Osteoblast (primary cell): ENCODE results near the gene RCOR2. TPM values are rescaled to one million over a fixed set of nuclear protein-coding genes. Genes with fewer than 3 reads are reported as not detected.

ENCODE experiments used
- DNase-seq: peaks from one replicate; pipeline ENCODE4 v3.0.0; 2011; ENCODE audit warnings: low spot score, mixed read lengths; ENCODE audit not compliant: insufficient read length; ENCODE audit errors: missing footprints
- H2AFZ ChIP-seq: 2 replicates; pipeline ENCODE4 v1.6.0; 2011; ENCODE audit warnings: mild to moderate bottlenecking, low read length
- H3K27ac ChIP-seq: 2 replicates; pipeline ENCODE4 v1.5.1; 2011; ENCODE audit warnings: mild to moderate bottlenecking, low read depth, low read length, moderate library complexity
- H3K27me3 ChIP-seq: 2 replicates; pipeline ENCODE4 v1.6.0; 2012; ENCODE audit warnings: mild to moderate bottlenecking, control low read depth, inconsistent platforms, low read length, moderate library complexity; ENCODE audit not compliant: insufficient read depth
- H3K36me3 ChIP-seq: 2 replicates; pipeline ENCODE4 v1.5.1; 2011; ENCODE audit warnings: mild to moderate bottlenecking, low read length, control low read depth, moderate library complexity; ENCODE audit not compliant: insufficient read depth
- H3K4me1 ChIP-seq: 2 replicates; pipeline ENCODE4 v1.5.1; 2011; ENCODE audit warnings: mild to moderate bottlenecking, low read length, control low read depth, moderate library complexity; ENCODE audit not compliant: insufficient read depth
- H3K4me2 ChIP-seq: 2 replicates; pipeline ENCODE4 v1.6.0; 2011; ENCODE audit warnings: mild to moderate bottlenecking, low read length; ENCODE audit not compliant: insufficient read depth
- H3K4me3 ChIP-seq: fragments of 200-600 bp; sonication (generic); 3 replicates; pipeline ENCODE4 v1.5.1; 2012; ENCODE audit warnings: mild to moderate bottlenecking, low read length, inconsistent platforms; ENCODE audit not compliant: insufficient read depth
- H3K79me2 ChIP-seq: 2 replicates; pipeline ENCODE4 v1.6.0; 2012; ENCODE audit warnings: mild to moderate bottlenecking, low read length, control low read depth, inconsistent platforms; ENCODE audit not compliant: insufficient read depth
- H3K9me3 ChIP-seq: 2 replicates; pipeline ENCODE4 v1.5.1; 2011; ENCODE audit warnings: low read depth, low read length, control low read depth
- H4K20me1 ChIP-seq: 2 replicates; pipeline ENCODE4 v1.6.0; 2012; ENCODE audit warnings: mild to moderate bottlenecking, low read length, control low read depth; ENCODE audit not compliant: insufficient read depth
- total RNA-seq: library from RNA; depleted of rRNA; stranded (reverse); fragments of >200 nt; gene quantifications from 2 replicates; pipeline ENCODE4 v1.2.3, GENCODE V29; 2012
- TF ChIP-seq, protein P1 (sequence below): IDR thresholded peaks from 2 replicates; pipeline ENCODE4 v1.5.1; 2011; ENCODE audit warnings: mild to moderate bottlenecking, low read depth, low read length, moderate library complexity; ENCODE audit errors: extremely low read depth

The RCOR2 gene
- total RNA-seq, 1 donor: under 0.01 TPM

DNA sequence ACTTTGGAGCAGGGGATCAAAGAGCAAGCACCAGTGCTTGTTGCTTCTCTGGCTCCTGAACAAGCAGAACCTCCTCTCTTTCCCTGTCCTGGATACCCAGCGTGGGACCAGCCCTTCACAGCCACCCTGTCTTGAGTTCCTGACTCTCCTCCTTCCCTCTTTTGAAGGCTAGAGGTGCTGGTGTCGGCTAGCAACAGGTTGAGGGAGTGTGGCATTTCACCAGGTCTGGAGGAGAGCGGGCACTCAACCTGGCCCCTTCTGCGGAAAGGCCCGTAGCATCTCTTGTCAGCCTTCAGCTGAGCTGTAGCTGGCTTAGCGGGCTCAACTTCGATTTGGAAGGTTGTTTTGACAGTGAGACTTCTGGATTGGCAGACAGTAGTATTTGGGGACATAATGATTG lies 26.6 kb downstream of the RCOR2 start:
- H2AFZ ChIP-seq: no peak overlapping the region
- H3K27ac ChIP-seq: no peak overlapping the region
- peaks cover 20% of the 10 kb centered on the region for H3K4me1 ChIP-seq
- no peaks in the 10 kb centered on the region for H3K9me3 ChIP-seq
- H3K27me3 ChIP-seq: no peaks in the 10 kb centered on the region
- H3K4me3 ChIP-seq: no peak overlapping the region
- H4K20me1 ChIP-seq: peaks cover 83% of the 10 kb centered on the region
- no peak overlapping the region for H3K4me2 ChIP-seq
- peaks cover 90% of the 10 kb centered on the region for H3K79me2 ChIP-seq
- peaks cover 5% of the 10 kb centered on the region for H3K36me3 ChIP-seq
- TF ChIP-seq, protein P1, sequence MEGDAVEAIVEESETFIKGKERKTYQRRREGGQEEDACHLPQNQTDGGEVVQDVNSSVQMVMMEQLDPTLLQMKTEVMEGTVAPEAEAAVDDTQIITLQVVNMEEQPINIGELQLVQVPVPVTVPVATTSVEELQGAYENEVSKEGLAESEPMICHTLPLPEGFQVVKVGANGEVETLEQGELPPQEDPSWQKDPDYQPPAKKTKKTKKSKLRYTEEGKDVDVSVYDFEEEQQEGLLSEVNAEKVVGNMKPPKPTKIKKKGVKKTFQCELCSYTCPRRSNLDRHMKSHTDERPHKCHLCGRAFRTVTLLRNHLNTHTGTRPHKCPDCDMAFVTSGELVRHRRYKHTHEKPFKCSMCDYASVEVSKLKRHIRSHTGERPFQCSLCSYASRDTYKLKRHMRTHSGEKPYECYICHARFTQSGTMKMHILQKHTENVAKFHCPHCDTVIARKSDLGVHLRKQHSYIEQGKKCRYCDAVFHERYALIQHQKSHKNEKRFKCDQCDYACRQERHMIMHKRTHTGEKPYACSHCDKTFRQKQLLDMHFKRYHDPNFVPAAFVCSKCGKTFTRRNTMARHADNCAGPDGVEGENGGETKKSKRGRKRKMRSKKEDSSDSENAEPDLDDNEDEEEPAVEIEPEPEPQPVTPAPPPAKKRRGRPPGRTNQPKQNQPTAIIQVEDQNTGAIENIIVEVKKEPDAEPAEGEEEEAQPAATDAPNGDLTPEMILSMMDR: no peak
- DNase-seq: no peak

DNA sequence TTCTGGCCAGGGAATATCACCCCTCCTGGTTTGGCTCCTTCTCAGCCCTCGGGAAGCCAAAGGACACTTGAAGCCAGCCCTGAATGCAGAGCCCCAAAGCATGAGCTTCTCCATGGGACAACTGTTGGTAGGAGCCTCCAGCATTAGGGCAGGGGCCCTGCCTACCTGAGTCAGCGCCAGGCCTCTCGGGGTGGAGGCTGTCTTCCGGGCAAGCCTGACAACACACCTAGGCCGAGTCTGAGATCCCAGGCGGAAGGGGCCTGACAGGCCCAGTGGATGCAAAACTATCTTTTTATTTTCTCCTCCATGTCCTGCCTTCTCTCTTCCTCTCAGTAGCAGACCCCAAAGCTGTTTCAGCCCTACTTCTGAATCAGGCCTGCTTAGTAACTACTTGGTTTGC lies 27.6 kb downstream of the RCOR2 start:
- Histone ChIP-seq H3K36me3 (no peaks in the 10 kb centered on the region), H3K4me3 (no peak overlapping the region), H2AFZ (no peak overlapping the region), H3K27me3 (no peaks in the 10 kb centered on the region), H3K9me3 (no peaks in the 10 kb centered on the region), H3K4me1 (peaks cover 20% of the 10 kb centered on the region), H3K79me2 (peaks cover 93% of the 10 kb centered on the region), H3K27ac (peak overlapping the region; percentile 40), H3K4me2 (no peak overlapping the region), H4K20me1 (peaks cover 84% of the 10 kb centered on the region)
- no peak for DNase-seq
- TF ChIP-seq, protein P1: no peak

DNA sequence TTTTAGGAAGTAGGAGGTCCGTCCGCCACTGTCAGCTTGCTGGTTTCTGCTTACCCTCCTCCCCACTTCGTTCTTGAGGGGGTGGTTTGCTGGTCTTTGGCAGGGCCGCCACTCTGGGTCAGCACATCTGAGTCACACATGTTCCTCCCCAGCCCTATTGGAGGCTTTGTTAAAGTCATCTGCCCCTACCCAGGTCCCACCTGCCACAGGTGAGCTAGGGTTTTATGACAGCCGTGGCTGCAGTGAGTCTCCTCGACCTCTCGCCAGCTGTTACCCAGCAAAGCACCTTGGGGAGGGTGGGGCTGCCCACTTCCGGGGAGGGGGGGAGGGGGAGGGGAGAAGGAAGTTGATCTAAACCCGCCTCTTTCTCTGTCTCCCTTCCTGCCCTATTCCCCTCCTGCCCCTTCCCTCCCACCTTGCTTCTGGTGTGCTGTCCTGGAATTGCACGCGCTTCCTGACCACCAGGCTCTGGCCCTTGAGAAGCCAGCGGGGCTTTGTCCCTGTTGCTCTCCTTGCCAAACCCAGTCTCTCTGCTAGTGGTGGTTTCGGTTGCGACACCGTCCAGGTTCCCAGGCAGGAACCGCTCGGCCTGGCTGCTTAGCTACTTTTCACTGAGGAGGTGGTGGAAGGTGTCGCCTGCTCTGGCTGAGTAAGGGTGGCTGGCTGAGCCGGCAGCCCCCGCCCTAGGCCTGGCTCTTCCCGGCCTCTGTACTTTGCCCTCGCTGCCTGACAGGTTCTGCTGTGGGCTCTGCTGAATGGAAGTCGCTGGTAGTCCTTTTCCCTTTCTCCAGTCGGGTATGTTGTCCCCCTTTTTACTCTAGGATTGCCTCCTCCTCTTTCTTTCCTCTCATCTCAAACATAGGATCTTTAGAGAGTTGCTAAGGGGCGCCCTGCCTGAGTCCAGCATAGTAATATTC lies 28.5 kb downstream of the RCOR2 start:
- peak overlapping the region; percentile 55 for H3K4me3 ChIP-seq
- H3K4me1 ChIP-seq: peaks cover 20% of the 10 kb centered on the region
- TF ChIP-seq, protein P1: no peak
- peak; percentile 94 for DNase-seq
- H3K4me2 ChIP-seq: peak overlapping the region; percentile 76
- H3K27ac ChIP-seq: peak overlapping the region; percentile 40
- H3K79me2 ChIP-seq: peaks cover 94% of the 10 kb centered on the region
- H3K27me3 ChIP-seq: no peaks in the 10 kb centered on the region
- peaks cover 1% of the 10 kb centered on the region for H3K36me3 ChIP-seq
- no peak overlapping the region for H2AFZ ChIP-seq
- no peaks in the 10 kb centered on the region for H3K9me3 ChIP-seq
- peaks cover 81% of the 10 kb centered on the region for H4K20me1 ChIP-seq

DNA sequence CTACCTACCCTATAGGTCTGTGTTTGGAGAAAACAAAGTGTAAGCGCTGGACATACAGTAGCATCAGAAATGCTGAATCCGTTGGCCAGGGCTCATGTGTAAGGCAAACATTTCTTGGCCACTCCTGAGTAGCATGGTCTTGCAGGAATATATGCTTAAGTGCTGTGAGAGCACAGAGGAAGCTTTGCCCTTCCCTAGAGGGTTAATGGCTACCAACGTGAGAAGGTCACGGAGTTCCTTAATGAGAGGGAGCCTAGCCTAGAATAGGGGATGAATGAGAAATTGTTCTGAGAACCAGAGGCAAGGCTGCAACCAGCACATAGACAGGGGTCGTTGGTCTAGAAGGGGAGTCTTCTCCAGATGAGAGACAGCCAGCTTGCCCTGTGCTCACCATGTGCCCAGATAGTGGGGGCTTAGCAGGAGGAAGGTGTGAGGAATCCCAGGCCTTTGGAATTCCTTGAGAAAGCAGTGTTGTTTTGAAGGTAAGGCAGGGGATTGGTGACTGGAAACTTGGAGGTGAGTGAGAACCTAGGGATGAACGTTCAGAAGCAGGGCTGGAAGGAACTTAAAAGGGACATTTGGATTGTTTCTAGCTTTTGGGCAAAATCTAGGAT lies 29.5 kb downstream of the RCOR2 start:
- peaks cover 96% of the 10 kb centered on the region for H3K79me2 ChIP-seq
- no peaks in the 10 kb centered on the region for H3K27me3 ChIP-seq
- H4K20me1 ChIP-seq: peaks cover 81% of the 10 kb centered on the region
- H3K4me2 ChIP-seq: peak overlapping the region; percentile 76
- H3K36me3 ChIP-seq: peaks cover 5% of the 10 kb centered on the region
- H3K4me3 ChIP-seq: peak overlapping the region; percentile 55
- TF ChIP-seq, protein P1: no peak
- no peak overlapping the region for H2AFZ ChIP-seq
- H3K27ac ChIP-seq: peak overlapping the region; percentile 30
- H3K4me1 ChIP-seq: peaks cover 20% of the 10 kb centered on the region
- no peak for DNase-seq
- H3K9me3 ChIP-seq: no peaks in the 10 kb centered on the region
